WTC11 (cell line): ENCODE data around the gene AKR7A2. TPM values are rescaled to one million over a fixed set of nuclear protein-coding genes. Genes with fewer than 3 reads are reported as not detected.

Source experiments
- ATAC-seq: fragments of 200-7000 bp; cut with Tn5 transposase; 2 replicates; pipeline ENCODE4 v1.10.0; 2021; ENCODE audit warnings: mild to moderate bottlenecking, moderate library complexity
- CTCF ChIA-PET: fragments of 300-600 bp; sonication (Branson Sonifier 250); formaldehyde crosslinking; loops from one replicate; lab custom pipeline; 2021; ENCODE audit warnings: antibody characterized with exemption; lab: Charles Lee
- POLR2A ChIA-PET: fragments of 350-600 bp; sonication (Branson Sonifier 250); formaldehyde crosslinking; loops from one replicate; lab custom pipeline; 2021; ENCODE audit warnings: antibody characterized with exemption; lab: Charles Lee
- DNase-seq: peaks from one replicate; pipeline ENCODE4 v3.0.0; 2021; ENCODE audit warnings: low spot score
- H3K27ac Mint-ChIP-seq: 2 replicates; pipeline ENCODE4 v1.8.0; 2021; ENCODE audit warnings: mixed read lengths
- H3K27me3 Mint-ChIP-seq: 2 replicates; pipeline ENCODE4 v1.8.0; 2021; ENCODE audit warnings: low read depth, mild to moderate bottlenecking, moderate library complexity, mixed read lengths
- H3K36me3 Mint-ChIP-seq: 2 replicates; pipeline ENCODE4 v1.8.0; 2021; ENCODE audit warnings: mixed read lengths
- H3K4me1 Mint-ChIP-seq: 2 replicates; pipeline ENCODE4 v1.8.0; 2022; ENCODE audit warnings: mixed read lengths
- H3K4me3 Mint-ChIP-seq: 2 replicates; pipeline ENCODE4 v1.8.0; 2021; ENCODE audit warnings: mild to moderate bottlenecking, moderate library complexity, mixed read lengths
- H3K9me3 Mint-ChIP-seq: 2 replicates; pipeline ENCODE4 v1.8.0; 2021; ENCODE audit warnings: mixed read lengths
- CREM ChIP-seq: sonication (generic); formaldehyde crosslinking; IDR thresholded peaks from 2 replicates; pipeline ENCODE4 v1.8.1; 2022; ENCODE audit warnings: mild to moderate bottlenecking, missing genetic modification reagents, moderate library complexity
- NFATC4 ChIP-seq: fragments of 250-450 bp; sonication (Bioruptor Pico); IDR thresholded peaks from 2 replicates; pipeline ENCODE4 v1.9.0; 2021; ENCODE audit warnings: mild to moderate bottlenecking
- NR2C2 ChIP-seq: sonication (generic); formaldehyde crosslinking; IDR thresholded peaks from 2 replicates; pipeline ENCODE4 v1.8.0; 2022; ENCODE audit warnings: mild to moderate bottlenecking, missing genetic modification reagents
- SMAD3 ChIP-seq: sonication (generic); formaldehyde crosslinking; IDR thresholded peaks from 2 replicates; pipeline ENCODE4 v1.8.0; 2022; ENCODE audit warnings: missing genetic modification reagents, mild to moderate bottlenecking, borderline replicate concordance
- SP1 ChIP-seq: sonication (generic); formaldehyde crosslinking; conservative IDR thresholded peaks from 2 replicates; pipeline ENCODE4 v1.8.1; 2022; ENCODE audit warnings: missing genetic modification reagents
- TCF7 ChIP-seq: sonication (generic); formaldehyde crosslinking; IDR thresholded peaks from 2 replicates; pipeline ENCODE4 v1.8.0; 2022; ENCODE audit warnings: mild to moderate bottlenecking, low read depth, missing genetic modification reagents, moderate library complexity
- TEAD1 ChIP-seq: sonication (generic); formaldehyde crosslinking; IDR thresholded peaks from 2 replicates; pipeline ENCODE4 v1.8.0; 2022; ENCODE audit warnings: mild to moderate bottlenecking, missing genetic modification reagents
- ZNF263 ChIP-seq: sonication (generic); formaldehyde crosslinking; IDR thresholded peaks from 2 replicates; pipeline ENCODE4 v1.8.1; 2022; ENCODE audit warnings: low read depth, mild to moderate bottlenecking, moderate library complexity, missing genetic modification reagents
- ZNF317 ChIP-seq: sonication (generic); formaldehyde crosslinking; IDR thresholded peaks from 2 replicates; pipeline ENCODE4 v1.8.1; 2023; ENCODE audit warnings: low read depth, mild to moderate bottlenecking, moderate library complexity, missing genetic modification reagents, borderline replicate concordance
- ZNF671 ChIP-seq: fragments of 250-450 bp; sonication (Bioruptor Pico); IDR thresholded peaks from 2 replicates; pipeline ENCODE4 v1.8.0; 2021; ENCODE audit warnings: mild to moderate bottlenecking
- total RNA-seq: library from RNA; stranded (reverse); gene quantifications from 3 replicates; pipeline ENCODE4 v1.2.3, GENCODE V29; 2021
- TF ChIP-seq, protein P1 (sequence below): sonication (generic); formaldehyde crosslinking; IDR thresholded peaks from 2 replicates; pipeline ENCODE4 v1.8.0; 2022; ENCODE audit warnings: missing genetic modification reagents
- TF ChIP-seq, protein P2 (sequence below): fragments of 250-450 bp; sonication (Bioruptor Pico); conservative IDR thresholded peaks from 2 replicates; pipeline ENCODE4 v1.9.0; 2021; ENCODE audit warnings: mild to moderate bottlenecking
- TF ChIP-seq, protein P3 (sequence below): sonication (generic); formaldehyde crosslinking; IDR thresholded peaks from 2 replicates; pipeline ENCODE4 v1.8.1; 2023; ENCODE audit warnings: mild to moderate bottlenecking, missing genetic modification reagents, moderate library complexity
- TF ChIP-seq, protein P4 (sequence below): sonication (generic); formaldehyde crosslinking; IDR thresholded peaks from 2 replicates; pipeline ENCODE4 v1.8.0; 2023; ENCODE audit warnings: missing genetic modification reagents, mild to moderate bottlenecking, borderline replicate concordance
- TF ChIP-seq, protein P5 (sequence below): sonication (generic); formaldehyde crosslinking; IDR thresholded peaks from 2 replicates; pipeline ENCODE4 v1.8.1; 2022; ENCODE audit warnings: low read depth, missing genetic modification reagents, borderline replicate concordance
- TF ChIP-seq, protein P6 (sequence below): fragments of 250-450 bp; sonication (Bioruptor Pico); IDR thresholded peaks from 2 replicates; pipeline ENCODE4 v1.9.0; 2021; ENCODE audit warnings: moderate library complexity, mild to moderate bottlenecking, inconsistent platforms, borderline replicate concordance

The AKR7A2 gene
- total RNA-seq, 1 experiment from 2014 or later: 43.4 TPM

DNA sequence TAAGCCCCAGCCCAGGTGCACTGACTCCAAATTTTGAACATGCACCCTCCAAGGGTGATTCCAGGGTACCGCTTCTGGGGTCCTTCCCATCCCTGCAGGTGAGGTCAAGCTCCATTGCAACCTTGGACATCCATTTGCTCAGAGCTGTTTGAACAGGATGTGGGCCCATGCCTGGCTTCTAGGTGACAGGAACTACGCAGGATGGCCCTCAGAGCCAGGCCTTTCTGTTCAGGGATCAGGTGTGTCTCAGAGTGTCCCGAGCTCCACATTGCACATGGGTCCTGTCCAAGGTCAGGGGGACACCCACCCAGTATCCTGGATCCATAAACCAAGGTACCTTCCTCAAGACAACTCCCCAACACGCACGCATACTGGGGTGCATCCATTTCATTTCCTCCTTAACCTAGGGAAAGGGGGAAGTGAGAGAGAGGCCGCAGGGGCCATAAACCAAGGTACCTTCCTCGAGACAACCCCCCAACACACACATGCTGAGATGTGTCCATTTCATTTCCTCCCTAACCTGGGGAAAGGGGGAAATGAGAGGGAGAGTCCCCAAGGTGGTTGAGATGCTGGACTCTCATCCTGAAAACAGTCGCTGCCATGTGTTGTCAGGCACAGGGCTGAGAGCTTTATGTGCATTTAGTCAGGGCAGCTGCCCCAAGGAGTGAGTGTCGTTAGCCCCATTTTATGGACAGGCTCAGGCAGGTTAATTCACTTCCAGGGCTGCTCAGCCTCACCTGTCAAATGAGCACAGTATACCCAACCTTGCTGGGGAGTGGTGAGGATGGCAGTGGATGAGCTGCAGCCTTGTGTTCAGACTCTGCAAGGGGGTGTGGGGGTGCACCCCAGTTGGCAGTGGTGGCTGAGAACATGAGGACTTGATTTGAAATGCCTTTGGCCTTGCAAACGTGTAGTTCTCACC lies 2.3 kb upstream of the AKR7A2 start:
- Mint-ChIP-seq H3K4me1 (peaks cover 15% of the 10 kb centered on the region), H3K27ac (no peak overlapping the region), H3K36me3 (peaks cover 13% of the 10 kb centered on the region), H3K4me3 (no peak overlapping the region), H3K27me3 (peaks cover 6% of the 10 kb centered on the region), H3K9me3 (no peaks in the 10 kb centered on the region)
- TF ChIP-seq NR2C2 (CRISPR knock-in tag): no peak
- TF ChIP-seq, protein P1, sequence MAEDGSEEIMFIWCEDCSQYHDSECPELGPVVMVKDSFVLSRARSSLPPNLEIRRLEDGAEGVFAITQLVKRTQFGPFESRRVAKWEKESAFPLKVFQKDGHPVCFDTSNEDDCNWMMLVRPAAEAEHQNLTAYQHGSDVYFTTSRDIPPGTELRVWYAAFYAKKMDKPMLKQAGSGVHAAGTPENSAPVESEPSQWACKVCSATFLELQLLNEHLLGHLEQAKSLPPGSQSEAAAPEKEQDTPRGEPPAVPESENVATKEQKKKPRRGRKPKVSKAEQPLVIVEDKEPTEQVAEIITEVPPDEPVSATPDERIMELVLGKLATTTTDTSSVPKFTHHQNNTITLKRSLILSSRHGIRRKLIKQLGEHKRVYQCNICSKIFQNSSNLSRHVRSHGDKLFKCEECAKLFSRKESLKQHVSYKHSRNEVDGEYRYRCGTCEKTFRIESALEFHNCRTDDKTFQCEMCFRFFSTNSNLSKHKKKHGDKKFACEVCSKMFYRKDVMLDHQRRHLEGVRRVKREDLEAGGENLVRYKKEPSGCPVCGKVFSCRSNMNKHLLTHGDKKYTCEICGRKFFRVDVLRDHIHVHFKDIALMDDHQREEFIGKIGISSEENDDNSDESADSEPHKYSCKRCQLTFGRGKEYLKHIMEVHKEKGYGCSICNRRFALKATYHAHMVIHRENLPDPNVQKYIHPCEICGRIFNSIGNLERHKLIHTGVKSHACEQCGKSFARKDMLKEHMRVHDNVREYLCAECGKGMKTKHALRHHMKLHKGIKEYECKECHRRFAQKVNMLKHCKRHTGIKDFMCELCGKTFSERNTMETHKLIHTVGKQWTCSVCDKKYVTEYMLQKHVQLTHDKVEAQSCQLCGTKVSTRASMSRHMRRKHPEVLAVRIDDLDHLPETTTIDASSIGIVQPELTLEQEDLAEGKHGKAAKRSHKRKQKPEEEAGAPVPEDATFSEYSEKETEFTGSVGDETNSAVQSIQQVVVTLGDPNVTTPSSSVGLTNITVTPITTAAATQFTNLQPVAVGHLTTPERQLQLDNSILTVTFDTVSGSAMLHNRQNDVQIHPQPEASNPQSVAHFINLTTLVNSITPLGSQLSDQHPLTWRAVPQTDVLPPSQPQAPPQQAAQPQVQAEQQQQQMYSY (CRISPR knock-in tag): no peak
- no peak for TF ChIP-seq ZNF263 (CRISPR knock-in tag)
- TF ChIP-seq, protein P2, sequence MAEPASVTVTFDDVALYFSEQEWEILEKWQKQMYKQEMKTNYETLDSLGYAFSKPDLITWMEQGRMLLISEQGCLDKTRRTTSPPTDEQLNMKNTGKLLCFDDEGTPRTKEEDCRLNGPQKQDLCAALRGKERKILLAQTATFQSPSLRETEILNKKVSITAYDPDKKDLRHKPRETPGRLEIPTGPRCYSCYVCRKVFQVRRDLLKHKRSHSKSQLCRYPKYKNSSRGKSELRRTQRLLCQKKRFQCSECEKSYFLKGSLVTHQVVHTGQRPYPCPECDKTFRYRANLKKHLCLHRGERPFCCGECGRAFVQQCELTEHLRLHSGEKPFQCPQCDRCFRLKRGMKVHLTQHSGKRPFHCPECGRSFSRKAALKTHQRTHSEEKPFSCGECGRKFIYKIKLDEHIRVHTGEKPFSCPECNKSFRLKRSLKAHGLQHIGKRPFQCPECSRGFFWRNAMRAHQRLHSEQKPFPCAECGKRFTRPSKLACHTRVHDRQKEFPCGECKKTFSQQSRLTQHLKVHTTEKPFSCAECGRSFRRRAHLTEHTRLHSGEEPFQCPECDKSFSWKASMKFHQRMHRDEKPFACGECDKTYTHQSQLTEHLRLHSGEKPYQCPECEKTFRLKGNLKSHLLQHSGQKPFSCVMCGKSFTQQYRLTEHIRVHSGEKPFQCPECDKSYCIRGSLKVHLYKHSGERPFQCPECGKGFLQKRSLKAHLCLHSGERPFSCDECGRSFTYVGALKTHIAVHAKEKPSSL (CRISPR knock-in tag): no peak
- TF ChIP-seq, protein P3, sequence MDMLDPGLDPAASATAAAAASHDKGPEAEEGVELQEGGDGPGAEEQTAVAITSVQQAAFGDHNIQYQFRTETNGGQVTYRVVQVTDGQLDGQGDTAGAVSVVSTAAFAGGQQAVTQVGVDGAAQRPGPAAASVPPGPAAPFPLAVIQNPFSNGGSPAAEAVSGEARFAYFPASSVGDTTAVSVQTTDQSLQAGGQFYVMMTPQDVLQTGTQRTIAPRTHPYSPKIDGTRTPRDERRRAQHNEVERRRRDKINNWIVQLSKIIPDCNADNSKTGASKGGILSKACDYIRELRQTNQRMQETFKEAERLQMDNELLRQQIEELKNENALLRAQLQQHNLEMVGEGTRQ (CRISPR knock-in tag): no peak
- TF ChIP-seq ZNF671 (CRISPR knock-in tag): no peak
- no peak for TF ChIP-seq TEAD1 (CRISPR knock-in tag)
- TF ChIP-seq, protein P4, sequence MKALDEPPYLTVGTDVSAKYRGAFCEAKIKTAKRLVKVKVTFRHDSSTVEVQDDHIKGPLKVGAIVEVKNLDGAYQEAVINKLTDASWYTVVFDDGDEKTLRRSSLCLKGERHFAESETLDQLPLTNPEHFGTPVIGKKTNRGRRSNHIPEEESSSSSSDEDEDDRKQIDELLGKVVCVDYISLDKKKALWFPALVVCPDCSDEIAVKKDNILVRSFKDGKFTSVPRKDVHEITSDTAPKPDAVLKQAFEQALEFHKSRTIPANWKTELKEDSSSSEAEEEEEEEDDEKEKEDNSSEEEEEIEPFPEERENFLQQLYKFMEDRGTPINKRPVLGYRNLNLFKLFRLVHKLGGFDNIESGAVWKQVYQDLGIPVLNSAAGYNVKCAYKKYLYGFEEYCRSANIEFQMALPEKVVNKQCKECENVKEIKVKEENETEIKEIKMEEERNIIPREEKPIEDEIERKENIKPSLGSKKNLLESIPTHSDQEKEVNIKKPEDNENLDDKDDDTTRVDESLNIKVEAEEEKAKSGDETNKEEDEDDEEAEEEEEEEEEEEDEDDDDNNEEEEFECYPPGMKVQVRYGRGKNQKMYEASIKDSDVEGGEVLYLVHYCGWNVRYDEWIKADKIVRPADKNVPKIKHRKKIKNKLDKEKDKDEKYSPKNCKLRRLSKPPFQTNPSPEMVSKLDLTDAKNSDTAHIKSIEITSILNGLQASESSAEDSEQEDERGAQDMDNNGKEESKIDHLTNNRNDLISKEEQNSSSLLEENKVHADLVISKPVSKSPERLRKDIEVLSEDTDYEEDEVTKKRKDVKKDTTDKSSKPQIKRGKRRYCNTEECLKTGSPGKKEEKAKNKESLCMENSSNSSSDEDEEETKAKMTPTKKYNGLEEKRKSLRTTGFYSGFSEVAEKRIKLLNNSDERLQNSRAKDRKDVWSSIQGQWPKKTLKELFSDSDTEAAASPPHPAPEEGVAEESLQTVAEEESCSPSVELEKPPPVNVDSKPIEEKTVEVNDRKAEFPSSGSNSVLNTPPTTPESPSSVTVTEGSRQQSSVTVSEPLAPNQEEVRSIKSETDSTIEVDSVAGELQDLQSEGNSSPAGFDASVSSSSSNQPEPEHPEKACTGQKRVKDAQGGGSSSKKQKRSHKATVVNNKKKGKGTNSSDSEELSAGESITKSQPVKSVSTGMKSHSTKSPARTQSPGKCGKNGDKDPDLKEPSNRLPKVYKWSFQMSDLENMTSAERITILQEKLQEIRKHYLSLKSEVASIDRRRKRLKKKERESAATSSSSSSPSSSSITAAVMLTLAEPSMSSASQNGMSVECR (CRISPR knock-in tag): no peak
- no peak for TF ChIP-seq CREM
- POLR2A ChIA-PET: no interaction called here
- no peak for ATAC-seq
- CTCF ChIA-PET: interaction anchor here (1.5 kb wide), 1 partner anchor 45 kb away, joined by 3 read pairs; no protein-coding TSS in a partner anchor
- no peak for DNase-seq

DNA sequence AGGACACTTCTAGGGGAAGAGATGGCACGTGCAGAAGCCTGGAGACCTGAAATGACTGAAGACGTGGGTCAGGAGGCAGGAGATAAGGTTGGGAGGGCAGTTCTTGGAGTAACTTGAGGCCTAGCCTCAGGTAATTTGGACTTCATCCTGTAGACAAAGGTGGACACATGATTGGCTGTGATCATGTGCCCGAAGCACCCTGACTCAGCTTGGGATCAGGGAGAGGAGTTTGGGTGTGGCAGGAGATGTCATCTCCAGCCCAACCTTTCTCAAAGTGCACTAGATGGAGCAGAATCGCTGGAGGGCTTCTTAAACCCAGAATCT lies 1.7 kb upstream of the AKR7A2 start:
- H3K27ac Mint-ChIP-seq: no peak overlapping the region
- CTCF ChIA-PET: interaction anchor here (1.5 kb wide), 2 partner anchors 13 to 44 kb away, joined by 3 read pairs; no protein-coding TSS in a partner anchor
- TF ChIP-seq, protein P5, sequence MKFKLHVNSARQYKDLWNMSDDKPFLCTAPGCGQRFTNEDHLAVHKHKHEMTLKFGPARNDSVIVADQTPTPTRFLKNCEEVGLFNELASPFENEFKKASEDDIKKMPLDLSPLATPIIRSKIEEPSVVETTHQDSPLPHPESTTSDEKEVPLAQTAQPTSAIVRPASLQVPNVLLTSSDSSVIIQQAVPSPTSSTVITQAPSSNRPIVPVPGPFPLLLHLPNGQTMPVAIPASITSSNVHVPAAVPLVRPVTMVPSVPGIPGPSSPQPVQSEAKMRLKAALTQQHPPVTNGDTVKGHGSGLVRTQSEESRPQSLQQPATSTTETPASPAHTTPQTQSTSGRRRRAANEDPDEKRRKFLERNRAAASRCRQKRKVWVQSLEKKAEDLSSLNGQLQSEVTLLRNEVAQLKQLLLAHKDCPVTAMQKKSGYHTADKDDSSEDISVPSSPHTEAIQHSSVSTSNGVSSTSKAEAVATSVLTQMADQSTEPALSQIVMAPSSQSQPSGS (CRISPR knock-in tag): no peak
- TF ChIP-seq SMAD3 (CRISPR knock-in tag) (no peak), SP1 (CRISPR knock-in tag) (no peak), NFATC4 (CRISPR knock-in tag) (no peak), ZNF317 (no peak), TCF7 (no peak)
- TF ChIP-seq, protein P6, sequence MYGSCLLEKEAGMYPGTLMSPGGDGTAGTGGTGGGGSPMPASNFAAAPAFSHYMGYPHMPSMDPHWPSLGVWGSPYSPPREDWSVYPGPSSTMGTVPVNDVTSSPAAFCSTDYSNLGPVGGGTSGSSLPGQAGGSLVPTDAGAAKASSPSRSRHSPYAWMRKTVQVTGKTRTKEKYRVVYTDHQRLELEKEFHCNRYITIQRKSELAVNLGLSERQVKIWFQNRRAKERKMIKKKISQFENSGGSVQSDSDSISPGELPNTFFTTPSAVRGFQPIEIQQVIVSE (CRISPR knock-in tag): no peak

More for the DNA sequence above, 1.7 kb upstream of the AKR7A2 start:
- no peak for DNase-seq
- no peak for ATAC-seq
- peak overlapping the region; percentile 75 for H3K4me3 Mint-ChIP-seq
- POLR2A ChIA-PET: no interaction called here
- H3K36me3 Mint-ChIP-seq: peaks cover 10% of the 10 kb centered on the region
- peaks cover 6% of the 10 kb centered on the region for H3K27me3 Mint-ChIP-seq
- H3K4me1 Mint-ChIP-seq: peaks cover 15% of the 10 kb centered on the region
- no peaks in the 10 kb centered on the region for H3K9me3 Mint-ChIP-seq
